HG03159 (cell line): ENCODE results near the gene FAM118A.
"Not testable (repeated sequence)": the region's sequence is repeated elsewhere in the genome, so short reads cannot be mapped to it uniquely, and the experiment has no call there.

Experiments
- ATAC-seq: cut with Tn5 transposase; IDR thresholded peaks from one replicate; pipeline ENCODE4 v1.9.1; 2021; ENCODE audit warnings: mild to moderate bottlenecking, moderate library complexity; ENCODE audit not compliant: unreplicated experiment

FAM118A gene

DNA sequence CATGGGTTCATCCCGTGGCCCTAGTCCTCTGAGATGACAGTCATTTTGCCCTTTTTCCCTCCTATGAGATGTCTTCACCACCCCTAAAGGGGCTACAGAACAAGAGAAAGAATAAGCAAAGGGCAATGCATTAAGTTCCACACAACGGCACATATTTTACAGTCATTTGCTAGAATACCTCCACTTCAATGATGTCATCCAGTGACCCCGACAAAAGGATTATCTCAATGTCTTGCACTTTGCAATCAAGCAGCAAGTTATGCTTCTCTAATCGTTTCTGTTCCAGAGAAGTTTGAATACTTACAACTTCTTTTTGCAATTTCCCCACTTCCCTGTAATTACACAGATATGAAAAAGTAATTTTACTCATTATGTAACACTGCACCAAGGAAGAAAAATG lies 49.9 kb downstream of the FAM118A start:
- no peak for ATAC-seq

DNA sequence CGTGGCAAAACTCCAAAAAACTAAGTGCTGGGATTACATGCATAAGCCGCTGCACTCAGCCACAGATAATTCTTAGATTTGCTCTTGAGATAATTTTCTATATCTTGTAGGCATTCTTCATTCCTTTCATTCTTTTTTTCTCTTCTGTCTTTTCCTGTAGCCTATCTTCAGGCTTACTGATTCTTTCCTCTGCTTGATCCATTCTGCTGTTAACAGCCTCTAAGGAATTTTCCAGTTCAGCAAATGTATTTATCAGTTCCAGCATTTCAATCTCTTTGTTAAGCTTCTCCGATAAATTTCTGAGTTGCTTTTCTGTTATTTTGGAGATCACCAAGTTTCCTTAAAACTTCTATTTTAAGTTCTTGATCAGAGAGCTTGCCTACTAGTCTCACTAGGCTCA lies 57.0 kb downstream of the FAM118A start:
- ATAC-seq: no peak

DNA sequence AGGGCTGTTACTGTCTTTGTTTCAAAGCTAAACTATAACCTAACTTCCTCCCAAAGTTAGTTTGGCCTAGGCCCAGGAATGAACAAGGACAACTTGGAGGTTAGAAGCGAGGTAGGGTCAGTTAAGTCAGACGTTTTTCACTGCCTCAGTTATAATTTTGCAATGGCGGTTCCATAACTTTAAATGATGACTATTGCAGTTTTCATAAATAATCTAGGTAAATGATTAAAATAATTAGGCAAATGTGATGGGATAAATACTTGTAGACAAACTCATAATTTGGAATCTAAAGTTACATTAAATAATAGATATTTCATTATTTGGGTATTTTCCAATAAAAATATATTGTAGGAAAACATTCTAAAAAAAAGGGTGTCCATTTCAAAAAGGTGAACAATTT lies 63.9 kb downstream of the FAM118A start:
- ATAC-seq: not testable (repeated sequence)

DNA sequence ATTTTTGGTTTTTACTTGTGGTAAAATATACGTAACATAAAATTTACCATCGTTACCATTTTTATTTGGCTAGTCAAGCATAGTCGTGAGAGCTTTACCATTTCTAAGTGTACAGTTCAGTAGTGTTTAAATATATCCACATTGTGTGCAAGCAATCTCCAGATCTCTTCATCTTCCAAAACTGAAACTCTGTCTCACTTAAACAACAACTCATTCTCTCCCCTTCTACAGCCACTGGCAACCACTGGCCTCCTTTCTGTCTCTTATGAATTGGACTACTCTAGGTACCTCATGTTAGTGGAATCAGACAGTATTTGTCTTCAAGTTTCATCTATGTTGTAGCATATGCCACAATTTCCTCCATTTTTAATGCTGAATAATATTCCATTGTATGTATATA lies 66.3 kb downstream of the FAM118A start:
- ATAC-seq: no peak

DNA sequence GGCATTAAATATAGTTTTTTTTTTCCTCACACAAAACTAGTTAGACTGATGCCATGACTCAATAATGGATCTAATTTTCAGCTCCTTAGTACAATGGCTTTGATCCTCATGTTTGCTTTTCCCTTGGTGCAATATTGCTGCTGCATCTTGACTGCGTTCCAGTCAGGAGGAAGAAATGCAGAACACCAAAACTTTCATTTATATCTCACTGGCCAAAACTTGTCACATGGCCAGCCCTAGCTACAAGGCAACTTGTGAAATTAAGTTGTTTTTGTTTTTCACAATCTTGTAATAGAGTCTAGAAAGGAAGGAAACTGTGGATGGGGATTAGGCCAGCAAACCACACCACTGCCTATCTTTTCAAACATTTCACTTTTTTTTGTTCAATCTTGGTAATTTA lies 67.0 kb downstream of the FAM118A start:
- no peak for ATAC-seq

DNA sequence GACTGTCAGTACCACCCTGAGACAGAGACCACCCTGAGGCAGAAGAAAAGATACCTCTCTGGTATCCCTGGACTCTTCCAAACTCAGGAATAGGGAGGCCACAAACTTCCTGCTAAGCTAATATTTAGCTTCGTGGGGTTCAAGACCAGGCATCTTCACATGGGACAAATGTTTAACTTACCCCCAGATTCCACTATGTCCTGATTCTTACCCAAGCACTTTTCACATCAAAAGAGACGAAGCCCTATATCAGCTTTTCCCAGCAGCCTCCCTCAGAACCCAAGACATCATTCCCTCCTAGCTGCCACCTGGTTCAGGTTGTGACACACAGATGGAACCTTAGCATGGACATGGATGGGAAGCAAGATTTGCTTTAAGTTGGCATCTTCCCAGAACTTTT lies 71.6 kb downstream of the FAM118A start:
- ATAC-seq: no peak

DNA sequence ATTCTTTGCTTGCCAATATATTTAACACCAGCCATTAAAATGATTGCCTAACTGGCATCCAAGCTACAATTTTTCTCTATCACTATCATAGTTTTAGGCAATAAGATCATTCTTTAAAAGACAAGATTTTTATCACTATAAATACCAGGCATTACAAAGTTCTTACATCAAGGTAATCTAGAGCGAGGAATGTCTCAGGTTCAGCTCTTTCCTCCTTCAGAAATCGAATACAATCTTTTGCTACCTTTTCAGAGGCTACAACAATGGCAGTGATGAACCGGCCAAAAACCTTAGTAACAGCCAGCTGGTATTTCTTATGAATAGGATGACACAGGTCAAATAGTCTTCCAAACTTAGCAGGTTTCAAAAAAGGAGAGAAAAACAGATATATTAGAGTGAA lies 79.8 kb downstream of the FAM118A start:
- no peak for ATAC-seq
